KMS-11 (cell line): ENCODE measurements around the gene IGFLR1.

ENCODE experiments used
- H2AFZ ChIP-seq: fragments of 200-600 bp; sonication (generic); 2 replicates; pipeline ENCODE4 v1.6.1; 2016; ENCODE audit warnings: antibody characterized with exemption, mixed run types, low read depth
- H3K27ac ChIP-seq: fragments of 200-600 bp; sonication (generic); 2 replicates; pipeline ENCODE4 v1.6.1; 2016; ENCODE audit warnings: mild to moderate bottlenecking, mixed run types
- H3K27me3 ChIP-seq: fragments of 200-600 bp; sonication (generic); 2 replicates; pipeline ENCODE4 v1.6.1; 2017; ENCODE audit warnings: mild to moderate bottlenecking, low read depth, mixed run types, moderate library complexity; ENCODE audit not compliant: insufficient read depth
- H3K36me3 ChIP-seq: fragments of 200-600 bp; sonication (generic); 2 replicates; pipeline ENCODE4 v1.6.1; 2017; ENCODE audit warnings: mild to moderate bottlenecking, mixed run types; ENCODE audit not compliant: insufficient read depth
- H3K4me1 ChIP-seq: fragments of 200-600 bp; sonication (generic); 2 replicates; pipeline ENCODE4 v1.6.1; 2016; ENCODE audit warnings: mild to moderate bottlenecking, low read depth, mixed run types; ENCODE audit not compliant: poor library complexity, severe bottlenecking
- H3K4me2 ChIP-seq: fragments of 200-600 bp; sonication (generic); 2 replicates; pipeline ENCODE4 v1.7.0; 2016; ENCODE audit warnings: mild to moderate bottlenecking, mixed run types
- H3K4me3 ChIP-seq: fragments of 200-600 bp; sonication (generic); IDR thresholded peaks from 2 replicates; pipeline ENCODE4 v1.6.1; 2017; ENCODE audit warnings: low read depth, low read length, mixed read lengths; ENCODE audit not compliant: insufficient read depth
- H3K79me2 ChIP-seq: fragments of 200-600 bp; sonication (generic); 2 replicates; pipeline ENCODE4 v1.6.1; 2016; ENCODE audit warnings: low read depth, mixed run types; ENCODE audit not compliant: insufficient read depth
- H3K9ac ChIP-seq: fragments of 200-600 bp; sonication (generic); 2 replicates; pipeline ENCODE4 v1.6.1; 2016; ENCODE audit warnings: mild to moderate bottlenecking, mixed run types
- H4K20me1 ChIP-seq: fragments of 200-600 bp; sonication (generic); 2 replicates; pipeline ENCODE4 v1.6.1; 2016; ENCODE audit warnings: mild to moderate bottlenecking, mixed run types; ENCODE audit not compliant: insufficient read depth
- CTCF ChIP-seq: fragments of 200-600 bp; sonication (generic); conservative IDR thresholded peaks from 2 replicates; pipeline ENCODE4 v1.6.1; 2017; ENCODE audit warnings: low read depth, mild to moderate bottlenecking, antibody characterized with exemption, low read length, moderate library complexity, mixed read lengths

The IGFLR1 gene

GRCh38 chr19:35729021-35729420 lies 13.2 kb downstream of the IGFLR1 start:
- peaks cover 5% of the 10 kb centered on the region; the same call in 1 of the 2 replicates for H3K36me3 ChIP-seq

DNA sequence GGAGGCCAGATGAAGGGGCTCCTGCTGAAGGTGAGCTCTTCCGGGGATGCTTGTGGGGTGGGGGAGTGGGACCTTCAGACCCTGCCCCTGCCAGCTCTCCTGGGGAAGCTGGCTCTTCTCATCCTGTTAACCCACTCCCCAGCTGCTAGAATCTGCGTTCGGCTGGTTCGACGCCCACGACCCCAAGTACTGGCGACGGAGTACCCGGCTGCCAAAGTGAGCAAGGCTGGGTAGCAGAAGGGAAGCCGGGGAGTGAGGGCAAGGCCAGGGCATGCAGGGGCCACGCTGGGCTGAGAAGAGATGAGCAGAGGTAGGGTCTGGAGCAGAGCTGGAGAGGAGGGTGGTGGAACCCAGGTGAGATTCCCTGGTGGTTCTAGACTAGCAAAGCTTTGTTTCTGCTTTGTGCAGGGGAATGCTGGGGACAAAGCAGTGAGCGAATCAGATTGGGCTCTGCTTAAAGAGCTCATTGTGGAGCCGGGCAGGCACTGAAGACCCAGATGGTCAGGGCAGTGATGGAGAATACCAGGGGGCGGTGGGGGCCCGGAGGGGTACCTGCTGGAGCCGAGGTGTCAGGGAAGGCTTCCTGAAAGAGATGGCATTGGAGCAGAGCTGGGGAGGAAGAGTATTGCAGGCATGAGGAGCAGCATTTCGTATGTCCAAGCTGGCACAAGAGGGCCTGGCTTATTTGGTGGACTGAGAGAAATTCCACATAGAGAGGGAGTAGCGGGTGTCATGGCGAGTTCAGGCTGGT lies 14.1 kb downstream of the IGFLR1 start:
- TF ChIP-seq CTCF = no peak
- Histone ChIP-seq H3K9ac (no peak overlapping the region), H3K79me2 (0 out of 2 replicates have a peak, but pooled peaks cover 3% of the 10 kb centered on the region), H3K4me3 (no peak overlapping the region), H3K27ac (no peak overlapping the region), H3K4me2 (no peak overlapping the region), H3K4me1 (no peaks in the 10 kb centered on the region), H4K20me1 (no peaks in the 10 kb centered on the region), H2AFZ (no peak overlapping the region), H3K27me3 (no peaks in the 10 kb centered on the region), H3K36me3 (peaks cover 5% of the 10 kb centered on the region; the same call in 1 of the 2 replicates)

More at GRCh38 chr19:35729021-35729420, 13.2 kb downstream of the IGFLR1 start:
- no peaks in the 10 kb centered on the region for H3K27me3 ChIP-seq
- H4K20me1 ChIP-seq = no peaks in the 10 kb centered on the region
- H3K4me2 ChIP-seq = no peak overlapping the region
- TF ChIP-seq CTCF = no peak
- H2AFZ ChIP-seq = no peak overlapping the region
- H3K27ac ChIP-seq = no peak overlapping the region
- H3K79me2 ChIP-seq = 0 out of 2 replicates have a peak, but pooled peaks cover 3% of the 10 kb centered on the region
- no peaks in the 10 kb centered on the region for H3K4me1 ChIP-seq
- no peak overlapping the region for H3K9ac ChIP-seq
- H3K4me3 ChIP-seq = no peak overlapping the region

GRCh38 chr19:35727053-35727955 lies 14.9 kb downstream of the IGFLR1 start:
- no peak overlapping the region for H2AFZ ChIP-seq
- no peaks in the 10 kb centered on the region for H3K27me3 ChIP-seq
- no peak overlapping the region for H3K4me2 ChIP-seq
- H4K20me1 ChIP-seq = no peaks in the 10 kb centered on the region
- no peak overlapping the region for H3K27ac ChIP-seq
- peaks cover 5% of the 10 kb centered on the region; the same call in 1 of the 2 replicates for H3K36me3 ChIP-seq
- TF ChIP-seq CTCF = no peak
- no peak overlapping the region for H3K4me3 ChIP-seq
- no peak overlapping the region for H3K9ac ChIP-seq
- peaks cover 3% of the 10 kb centered on the region; the same call in 1 of the 2 replicates for H3K79me2 ChIP-seq
- no peaks in the 10 kb centered on the region for H3K4me1 ChIP-seq

DNA sequence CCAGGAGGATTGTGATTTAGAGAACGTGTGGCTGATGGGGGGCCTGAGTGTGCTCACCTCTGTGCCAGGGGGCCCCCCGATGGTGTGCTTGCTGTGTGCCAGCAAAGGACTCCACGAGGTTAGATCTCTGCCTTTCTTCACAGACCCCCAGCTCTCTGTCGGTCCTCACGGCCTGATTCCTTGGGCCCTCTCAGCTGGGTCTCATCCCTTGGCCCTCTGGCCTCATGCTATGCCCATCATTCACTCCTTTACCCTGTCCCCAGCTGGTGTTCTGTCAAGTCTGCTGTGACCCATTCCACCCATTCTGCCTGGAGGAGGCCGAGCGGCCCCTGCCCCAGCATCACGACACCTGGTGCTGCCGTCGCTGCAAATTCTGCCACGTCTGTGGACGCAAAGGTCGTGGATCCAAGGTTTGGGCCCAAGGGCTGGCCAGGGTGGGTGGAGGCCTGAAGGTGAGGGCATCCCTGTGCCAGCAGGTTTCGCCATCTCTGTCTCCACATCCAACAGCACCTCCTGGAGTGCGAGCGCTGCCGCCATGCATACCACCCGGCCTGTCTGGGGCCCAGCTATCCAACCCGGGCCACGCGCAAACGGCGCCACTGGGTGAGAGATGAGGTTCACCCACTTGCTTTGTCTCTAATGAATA lies 16.9 kb downstream of the IGFLR1 start:
- Histone ChIP-seq H3K9ac (no peak overlapping the region), H3K36me3 (peaks cover 5% of the 10 kb centered on the region; the same call in 1 of the 2 replicates)

More for the DNA sequence above, 16.9 kb downstream of the IGFLR1 start:
- Histone ChIP-seq H3K79me2 (peaks cover 3% of the 10 kb centered on the region; the same call in 1 of the 2 replicates), H4K20me1 (no peaks in the 10 kb centered on the region), H3K4me2 (no peak overlapping the region), H3K27ac (no peak overlapping the region), H3K27me3 (no peaks in the 10 kb centered on the region), H2AFZ (no peak overlapping the region), H3K4me3 (no peak overlapping the region), H3K4me1 (no peaks in the 10 kb centered on the region)
- TF ChIP-seq CTCF = no peak
